HG02610 (cell line): ENCODE measurements around the gene JAZF1.

Experiments used
- ATAC-seq: cut with Tn5 transposase; IDR thresholded peaks from one replicate; pipeline ENCODE4 v1.9.1; 2021; ENCODE audit warnings: mild to moderate bottlenecking, moderate library complexity; ENCODE audit not compliant: unreplicated experiment

The JAZF1 gene

DNA sequence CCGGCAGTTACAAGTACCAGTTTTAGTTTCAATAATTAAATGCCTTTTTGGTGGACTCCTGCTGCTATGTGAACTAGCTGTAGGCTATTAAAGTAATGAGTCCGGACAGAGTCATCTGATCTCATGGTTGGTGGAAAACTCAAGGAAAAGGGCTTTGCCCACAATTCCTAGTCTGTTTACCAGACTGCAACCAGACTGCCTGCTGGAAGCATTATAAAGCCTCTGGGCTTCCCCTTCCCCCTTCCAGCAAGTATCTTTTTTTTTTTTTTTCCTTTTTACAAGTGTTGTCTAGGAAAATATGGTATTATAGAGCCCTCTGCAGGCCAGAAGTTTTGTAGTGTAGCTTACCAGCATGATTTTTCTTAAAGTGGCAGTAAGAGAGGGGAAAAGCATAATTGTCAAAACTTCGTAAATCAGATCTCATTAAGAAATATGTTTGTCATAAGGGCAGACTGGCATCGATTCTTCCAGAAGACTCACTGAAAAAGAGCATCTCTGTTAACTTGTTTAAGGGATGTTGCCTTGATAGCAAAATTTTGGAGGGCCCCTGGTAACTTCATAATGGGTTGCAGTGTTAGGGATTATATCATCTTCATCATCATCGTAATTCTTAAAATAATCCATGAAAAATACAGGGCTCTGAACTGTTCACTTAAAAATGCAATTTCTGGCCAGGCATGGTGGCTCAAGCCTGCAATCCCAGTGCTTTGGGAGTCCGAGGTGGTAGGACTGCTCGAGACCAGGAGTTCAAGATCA, 259.3 kb downstream of the JAZF1 start:
- peak; percentile 32 for ATAC-seq

DNA sequence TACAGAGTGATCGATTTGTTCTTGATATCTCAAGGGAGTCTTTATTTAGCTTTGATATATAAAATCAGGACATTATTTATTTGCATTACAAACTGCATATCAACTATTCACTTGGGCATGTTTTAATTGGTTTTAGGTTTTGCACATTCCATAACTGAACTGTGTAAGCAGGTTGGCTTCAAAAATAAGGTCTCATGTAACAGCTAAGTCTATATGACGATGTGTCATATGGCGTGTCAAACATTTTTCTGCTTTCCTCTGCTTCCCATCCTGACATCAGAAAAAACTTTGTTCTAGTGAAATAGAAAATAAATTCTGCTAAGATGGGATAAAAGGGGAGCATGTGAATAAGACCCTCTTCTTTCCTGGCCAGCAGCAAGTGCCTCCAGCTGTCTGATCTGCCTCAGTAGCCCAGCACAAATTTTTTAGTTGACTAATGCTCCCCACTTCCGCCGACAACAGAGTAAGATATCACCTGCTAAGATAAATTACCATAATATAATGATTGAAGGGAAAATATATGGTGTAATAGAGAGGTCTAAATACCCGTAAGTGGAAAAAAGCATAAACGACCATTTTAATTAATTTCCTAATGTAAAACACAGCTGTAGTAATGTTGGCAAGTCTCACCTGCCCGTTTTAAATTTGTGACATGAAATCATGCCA, 260.2 kb downstream of the JAZF1 start:
- no peak for ATAC-seq

DNA sequence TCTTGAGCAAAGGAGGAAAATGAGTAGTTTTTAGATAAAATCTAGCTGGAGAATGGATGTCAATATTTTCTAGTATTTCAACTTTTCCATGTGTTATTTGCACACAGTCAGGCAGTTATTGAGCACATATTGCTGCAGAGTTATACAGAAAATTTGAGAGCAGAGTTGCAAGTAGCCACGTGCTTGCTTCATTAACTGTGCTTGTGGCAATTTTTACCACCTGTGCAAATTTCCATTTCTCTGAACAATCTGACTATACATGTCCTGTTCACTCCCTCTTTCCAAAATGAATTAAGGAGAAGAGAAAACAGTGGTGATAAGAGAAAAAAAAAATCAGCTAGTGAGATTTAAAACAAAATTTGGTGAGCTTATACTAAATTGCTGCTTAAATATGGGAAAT, 262.1 kb downstream of the JAZF1 start:
- peak; percentile 51 for ATAC-seq

DNA sequence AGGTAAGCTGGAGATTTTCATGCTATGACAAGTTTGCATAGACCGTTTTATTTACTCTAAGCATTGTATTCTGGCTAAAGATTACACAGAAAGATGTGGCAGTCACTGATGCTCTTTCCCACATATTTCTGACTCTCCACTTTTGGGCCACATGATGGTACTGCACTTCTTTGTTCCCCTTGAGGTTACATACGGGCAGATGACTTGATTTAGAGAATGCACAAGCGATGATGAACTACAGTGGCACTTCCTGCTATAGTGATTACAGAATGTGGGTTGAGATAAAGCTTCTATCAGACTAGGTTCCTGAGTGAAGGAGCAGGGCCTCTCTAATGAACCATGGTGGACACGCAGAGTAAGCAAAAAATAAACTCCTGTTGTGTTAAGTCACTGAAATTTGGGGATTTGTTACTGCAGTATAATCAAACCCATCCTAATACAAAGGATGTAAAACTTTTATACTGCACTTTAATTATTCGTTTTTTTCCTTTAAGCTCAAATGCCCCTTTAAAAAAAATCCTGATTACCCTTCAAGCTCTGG, 262.8 kb downstream of the JAZF1 start:
- no peak for ATAC-seq

DNA sequence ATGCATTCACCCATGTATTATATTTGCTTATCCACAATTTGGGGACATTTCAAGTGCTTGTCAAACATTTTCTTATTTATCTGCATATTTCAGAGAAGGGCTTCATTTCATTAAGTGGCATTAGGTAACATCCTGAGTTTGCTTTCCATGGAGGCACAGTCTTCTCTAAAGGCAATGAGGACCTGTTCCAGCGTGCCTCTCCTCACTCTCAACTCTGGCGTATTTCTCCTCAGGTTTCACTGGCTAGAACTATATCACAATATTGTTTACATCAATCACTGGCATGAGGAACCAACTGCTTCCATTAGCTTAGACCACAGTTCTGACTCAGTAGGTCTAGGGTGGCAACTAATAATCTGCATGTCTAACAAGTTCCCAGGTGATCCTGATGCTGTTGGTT, 263.5 kb downstream of the JAZF1 start:
- ATAC-seq: no peak

DNA sequence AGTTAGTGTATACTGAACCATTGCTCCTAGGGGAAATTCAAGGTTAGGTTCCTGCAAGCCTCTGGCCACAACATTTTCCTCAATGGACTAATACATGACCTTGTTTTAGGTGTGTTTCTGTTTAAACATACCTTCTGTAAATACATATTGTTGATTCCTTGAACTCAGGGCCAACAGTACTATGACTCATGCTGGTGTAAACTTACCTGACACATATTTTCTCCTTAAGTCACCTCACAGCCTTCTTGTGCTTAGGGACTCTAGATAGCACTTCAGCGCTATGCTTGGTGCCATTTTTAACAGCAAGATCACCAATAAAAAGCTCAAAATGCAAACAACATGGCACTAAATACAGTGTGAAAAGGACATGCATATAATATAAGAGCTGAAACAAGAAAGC, 264.2 kb downstream of the JAZF1 start:
- no peak for ATAC-seq

DNA sequence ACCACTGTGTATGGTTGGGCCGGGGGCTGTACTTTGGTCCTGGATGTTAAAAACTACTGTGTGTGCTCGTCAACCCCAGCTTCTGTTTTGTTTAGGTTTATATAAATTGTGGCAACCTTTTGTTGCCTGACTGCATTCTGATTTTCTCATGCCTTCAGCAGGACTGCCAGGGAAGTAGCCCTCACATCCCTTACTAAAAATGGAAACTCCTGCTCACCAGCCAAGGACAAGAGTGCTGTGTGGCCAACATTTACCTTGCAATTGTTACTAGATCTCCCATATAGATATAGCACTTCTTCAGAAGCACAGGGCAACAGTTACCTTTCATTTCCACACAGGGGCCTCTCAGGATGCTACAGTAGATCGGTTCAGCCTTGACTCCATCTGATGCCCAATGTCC, 266.2 kb downstream of the JAZF1 start:
- no peak for ATAC-seq

DNA sequence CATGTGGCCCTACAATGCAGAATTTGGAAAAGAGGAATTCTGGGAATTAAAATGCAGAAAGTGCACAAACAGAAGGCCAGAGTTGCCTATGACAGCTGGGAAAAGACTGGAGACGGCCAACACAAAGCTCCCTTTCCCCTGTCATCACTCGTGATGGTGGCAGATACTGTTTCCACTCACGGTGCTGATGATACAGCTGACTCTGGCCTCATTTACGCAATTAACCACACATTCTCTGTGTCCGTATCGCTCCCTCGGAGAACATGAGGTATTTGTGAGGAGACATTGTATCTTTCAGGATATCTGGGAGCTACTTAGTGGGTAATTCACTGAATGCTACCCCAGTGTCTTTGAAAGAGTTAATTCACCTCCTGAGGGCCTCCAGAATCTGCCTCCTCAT, 267.8 kb downstream of the JAZF1 start:
- no peak for ATAC-seq

DNA sequence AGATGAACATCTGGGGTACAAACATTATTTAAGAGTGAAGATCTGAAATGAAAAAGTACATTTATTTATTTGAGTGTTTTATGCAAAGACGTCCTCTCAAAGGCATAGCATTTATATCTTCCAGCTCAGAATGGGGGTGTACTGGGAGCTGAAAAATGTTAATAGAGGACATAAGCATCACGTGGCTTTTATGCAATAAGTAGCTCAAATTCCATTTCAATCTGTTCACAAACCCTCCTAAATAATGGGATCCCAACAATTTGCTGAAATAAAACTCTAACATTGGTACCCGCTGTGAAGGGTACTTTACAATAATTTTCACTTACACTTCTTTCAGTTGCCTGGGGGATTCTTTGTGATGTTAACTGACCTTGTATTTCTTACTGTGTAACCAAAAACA, 268.7 kb downstream of the JAZF1 start:
- ATAC-seq: no peak

DNA sequence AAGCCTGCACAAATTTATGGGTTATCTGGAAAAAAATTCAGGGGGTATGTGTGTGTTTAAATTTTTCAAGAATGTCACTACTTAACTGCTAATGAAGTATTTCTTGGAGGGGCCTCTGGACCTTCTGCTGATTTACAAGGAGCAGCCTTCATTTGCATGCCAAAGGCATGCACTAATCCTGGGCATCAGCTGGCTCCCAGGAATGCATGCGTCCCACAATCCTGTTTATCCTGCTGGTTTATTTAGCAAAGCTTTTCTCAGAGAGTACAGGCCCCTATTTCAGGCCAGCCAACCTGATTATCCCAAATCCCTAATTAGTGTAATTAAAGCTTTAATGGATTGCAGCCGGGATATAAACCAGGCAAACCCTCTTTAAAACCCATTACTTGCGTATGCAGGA, 270.3 kb downstream of the JAZF1 start:
- ATAC-seq: no peak

DNA sequence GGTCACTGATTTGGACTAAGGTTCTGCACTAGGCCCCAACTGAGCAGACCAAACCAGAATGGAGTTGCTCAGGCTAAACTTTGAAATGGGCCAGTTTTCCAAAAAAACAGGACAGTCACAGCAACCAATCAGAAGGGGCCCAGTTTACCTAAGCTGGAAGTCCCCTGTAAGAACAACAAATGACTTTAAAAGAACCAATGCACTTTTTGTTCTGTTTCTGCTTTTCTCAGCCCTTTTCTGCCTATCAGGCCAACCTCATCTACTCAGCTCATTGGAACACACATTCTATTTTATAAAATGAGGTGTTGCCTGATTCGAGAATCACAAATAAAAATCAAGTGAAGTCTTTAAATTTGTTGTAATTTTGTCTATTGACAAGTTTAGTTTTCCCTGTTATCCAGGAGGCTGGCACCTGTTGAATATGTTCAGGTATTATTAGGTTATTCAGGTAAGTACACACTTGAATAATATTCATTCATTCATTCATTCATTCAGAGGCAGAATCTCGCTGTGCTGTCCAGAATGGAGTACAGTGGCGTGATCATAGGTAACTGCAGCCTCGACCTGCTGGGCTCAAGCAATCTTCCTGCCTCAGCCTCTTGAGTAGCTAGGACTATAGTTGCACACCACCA, 271.9 kb downstream of the JAZF1 start:
- ATAC-seq: no peak

DNA sequence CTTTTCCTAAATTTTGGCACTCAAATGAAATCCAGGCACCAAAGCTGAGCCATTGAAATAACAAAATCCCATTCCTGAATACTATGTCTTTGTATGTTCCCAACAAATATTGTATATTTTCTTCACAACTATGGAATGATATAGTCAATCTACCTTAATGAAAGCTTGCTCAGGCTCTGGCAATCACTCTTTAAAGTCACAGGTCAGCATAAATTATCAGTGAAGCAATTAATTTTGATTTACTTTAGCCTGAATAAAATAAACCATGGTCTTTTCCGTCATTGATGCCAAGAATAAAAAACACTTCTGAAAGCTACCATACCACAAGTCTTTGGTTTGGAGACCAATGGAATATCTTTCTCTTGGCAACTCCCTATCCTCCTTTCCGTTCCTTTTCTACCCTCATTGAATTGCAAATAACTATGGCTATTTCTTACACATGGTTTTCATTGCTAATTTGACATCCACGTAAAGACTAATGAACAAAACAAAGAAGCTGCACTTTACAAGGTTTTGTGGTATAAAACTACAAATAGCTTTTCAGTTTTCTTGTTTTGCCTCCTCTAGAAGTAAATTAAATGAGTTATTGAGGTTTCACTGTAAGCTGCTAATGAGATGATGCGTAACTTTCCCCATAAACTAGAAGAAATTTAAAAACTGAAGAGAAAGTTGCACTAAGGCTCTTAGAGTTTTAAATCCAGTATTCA, 274.1 kb downstream of the JAZF1 start:
- no peak for ATAC-seq

DNA sequence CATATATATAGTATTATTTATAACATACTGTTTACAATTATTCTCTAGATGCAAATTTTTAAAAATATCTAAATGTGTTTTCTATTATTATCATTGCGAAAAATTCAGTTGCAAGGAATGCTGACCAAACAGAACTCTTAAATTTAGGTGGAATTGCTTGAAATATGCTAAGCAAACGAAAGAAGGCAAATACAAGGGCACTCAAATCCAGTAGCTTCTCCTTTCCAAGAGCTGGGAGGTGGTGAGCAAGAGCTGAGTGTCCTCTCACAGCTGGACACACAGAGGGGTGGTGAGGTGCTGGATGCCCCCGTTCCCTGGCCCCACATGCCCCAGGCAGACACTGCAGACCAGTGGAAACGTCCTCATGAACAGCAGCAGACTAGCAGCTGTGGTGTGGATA, 274.6 kb downstream of the JAZF1 start:
- no peak for ATAC-seq

DNA sequence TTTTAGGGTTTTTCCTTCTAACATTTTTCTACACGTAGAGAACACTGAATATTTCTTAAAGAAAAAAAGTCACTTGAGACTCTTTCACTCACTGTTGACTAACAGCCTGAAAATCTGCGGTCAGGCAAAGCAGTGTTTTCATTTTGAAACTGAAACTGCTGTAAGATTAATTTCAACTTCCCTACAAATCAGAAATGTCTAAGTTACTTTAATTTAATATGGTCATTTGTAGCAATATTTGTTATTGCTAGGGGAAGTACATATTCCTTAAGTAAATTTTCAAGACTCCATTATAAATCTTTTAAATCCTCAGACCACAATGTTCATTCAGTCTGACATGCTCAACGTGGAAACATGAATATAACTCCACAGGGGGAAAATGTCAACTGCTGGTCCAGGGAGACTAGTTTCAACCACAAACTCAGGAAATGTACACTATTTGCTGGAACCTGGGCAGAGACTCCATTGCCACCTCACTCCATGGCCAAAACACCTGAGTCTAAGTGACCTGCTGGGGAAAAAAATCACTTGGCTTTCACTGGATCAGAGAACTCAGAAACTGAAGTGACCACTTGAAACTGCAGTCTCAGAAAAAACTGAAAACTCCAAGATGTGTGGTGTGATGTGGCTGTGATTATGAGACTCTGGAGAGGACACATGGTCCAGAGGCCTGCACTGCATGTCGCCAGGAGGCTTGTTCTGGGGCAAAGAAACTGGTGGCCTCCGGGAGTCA, 279.4 kb downstream of the JAZF1 start:
- peak; percentile 83 for ATAC-seq

DNA sequence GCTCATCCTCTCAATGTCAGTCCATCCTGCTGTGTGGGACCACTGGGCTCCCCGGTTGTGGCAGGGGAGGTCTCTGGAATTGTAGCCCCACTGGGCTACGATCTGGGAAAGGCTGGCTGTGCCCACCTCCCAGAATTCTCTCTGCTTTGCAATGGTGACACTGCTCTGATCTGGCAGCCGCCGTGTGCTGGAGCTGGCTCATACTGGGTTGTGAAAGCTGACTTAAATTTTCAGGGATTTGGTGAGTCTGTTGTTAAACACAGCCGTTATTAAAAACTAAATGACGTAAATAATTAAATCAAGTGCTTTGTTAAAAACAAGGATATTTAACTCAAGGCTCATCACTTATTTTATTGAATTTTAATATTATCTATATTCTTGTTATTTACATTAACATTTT, 280.6 kb downstream of the JAZF1 start:
- no peak for ATAC-seq

DNA sequence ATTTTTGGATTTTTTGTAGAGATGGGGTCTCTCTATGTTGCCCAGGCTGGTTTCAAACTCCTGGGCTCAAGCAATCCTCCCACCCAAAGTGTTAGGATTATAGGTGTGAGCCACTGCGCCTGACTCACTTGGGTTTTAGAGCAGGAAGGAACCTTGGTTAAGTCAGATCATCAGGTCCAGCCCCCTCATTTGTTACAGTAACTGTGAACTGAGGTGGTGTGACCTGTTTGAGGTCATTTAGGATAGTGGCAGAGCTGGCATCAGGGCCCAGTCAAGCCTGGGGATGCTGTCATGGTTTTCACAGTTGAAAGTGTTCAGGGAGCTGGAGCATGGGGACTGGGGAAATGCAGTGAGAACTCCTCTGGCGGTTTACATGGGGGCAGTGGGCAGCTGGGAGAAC, 281.0 kb downstream of the JAZF1 start:
- ATAC-seq: no peak

DNA sequence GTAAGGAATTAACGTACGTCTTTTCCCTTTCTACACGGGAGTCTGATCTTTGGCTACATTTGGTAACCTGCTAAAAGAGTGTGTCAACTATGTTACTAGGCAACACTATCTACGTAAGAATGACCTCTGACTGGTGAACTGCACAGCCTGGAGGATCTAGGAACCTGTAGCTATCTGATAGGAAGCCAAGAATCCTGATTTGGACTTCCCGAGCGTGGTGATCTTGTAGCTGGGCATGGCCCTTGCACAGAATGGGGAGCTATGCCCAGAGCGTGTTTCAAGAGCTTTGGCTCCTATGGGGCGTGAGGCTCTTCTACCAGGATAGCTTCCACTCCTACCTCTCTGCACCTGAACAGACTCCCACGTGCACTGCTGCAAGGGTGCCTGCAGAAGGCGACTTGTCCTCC, 283.2 kb downstream of the JAZF1 start:
- no peak for ATAC-seq

DNA sequence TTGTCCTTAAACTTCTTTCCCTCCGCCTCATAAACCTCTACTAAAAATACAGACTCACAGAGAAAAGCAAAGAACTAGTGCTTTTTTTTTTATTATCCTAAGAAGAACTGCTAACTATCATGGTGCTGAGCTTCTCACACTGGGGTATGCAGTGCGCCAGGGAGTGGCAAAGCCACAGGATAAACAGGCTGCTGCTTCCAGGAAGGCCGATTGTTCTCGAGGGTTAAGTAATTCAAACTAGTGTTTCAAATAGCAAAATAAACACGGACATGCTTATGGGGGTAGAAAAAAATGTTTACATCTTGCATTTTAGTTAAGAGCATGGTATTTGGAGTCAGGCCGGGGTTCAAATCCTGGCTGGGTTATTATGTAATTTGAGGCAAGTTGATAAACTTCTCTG, 283.6 kb downstream of the JAZF1 start:
- ATAC-seq: no peak

DNA sequence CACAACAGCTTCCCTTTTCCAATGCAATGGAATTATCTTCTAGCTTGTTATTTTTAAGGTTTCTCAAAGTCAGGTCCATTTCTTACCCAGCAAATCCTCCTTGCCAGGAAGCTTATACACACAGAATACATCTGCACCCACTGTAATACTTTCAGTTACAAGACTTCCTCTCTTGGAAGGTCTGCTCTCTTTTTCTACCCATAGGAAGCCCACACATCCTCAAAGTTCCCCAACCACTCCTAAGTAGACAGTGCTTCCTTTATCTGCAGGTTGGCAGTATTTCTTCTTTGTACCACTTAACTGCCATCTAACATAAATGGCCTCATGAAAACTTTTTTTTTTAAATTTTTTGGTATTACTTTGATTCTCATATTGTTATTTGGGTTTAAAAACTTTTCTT, 285.0 kb downstream of the JAZF1 start:
- ATAC-seq: no peak

DNA sequence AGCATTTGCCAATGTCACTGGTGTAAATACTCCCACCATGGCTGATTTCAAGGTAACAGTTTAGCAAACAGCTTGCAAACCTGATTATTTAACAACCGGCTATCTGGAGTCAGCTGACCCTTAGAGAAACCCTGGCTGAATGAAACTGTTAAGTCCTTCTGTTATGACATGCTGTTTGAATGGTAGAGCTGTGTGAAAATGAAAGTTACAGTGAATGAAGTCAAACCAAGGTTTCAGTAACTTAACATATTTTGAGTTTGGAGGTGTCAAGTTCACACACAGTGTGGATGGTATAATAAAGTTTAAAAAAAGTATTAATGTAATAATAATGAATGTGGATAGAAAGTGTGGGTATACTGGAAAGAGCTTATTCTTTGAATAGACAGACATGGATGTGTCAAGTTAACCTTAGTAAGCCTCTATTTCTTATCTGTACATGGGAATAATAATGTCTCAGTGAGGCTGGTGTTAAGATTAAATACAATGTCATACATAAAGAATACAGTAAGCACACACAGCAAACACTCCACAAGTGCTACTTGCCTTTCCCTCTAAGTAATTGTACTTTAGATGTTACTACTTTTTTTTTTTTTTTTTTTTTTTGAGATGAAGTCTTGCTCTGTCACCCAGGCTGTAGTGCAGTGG, 290.3 kb downstream of the JAZF1 start:
- ATAC-seq: peak; percentile 99
